CD14-positive monocyte (primary cell): ENCODE measurements around the gene ZDHHC14. TPM values are rescaled to one million over a fixed set of nuclear protein-coding genes. Genes with fewer than 3 reads are reported as not detected.

Source experiments
- DNase-seq, 3 donors: peaks; one replicate each; pipeline ENCODE4 v3.0.0-alpha.2; 2011 to 2022
- H2AFZ ChIP-seq: 2 replicates; pipeline ENCODE4 v1.6.0; 2012; ENCODE audit warnings: mild to moderate bottlenecking, low read depth, low read length, inconsistent platforms; ENCODE audit not compliant: insufficient read depth, poor library complexity, severe bottlenecking
- H3K27ac ChIP-seq, 2 donors: 1 replicate in 1 of 2; 2 replicates in 1 of 2; pipeline ENCODE4 v1.5.1; 2012 to 2013; ENCODE audit warnings: low read length in 2 of 2, control low read depth in 1 of 2, inconsistent platforms in 1 of 2, low read depth in 1 of 2, mild to moderate bottlenecking in 1 of 2
- H3K27me3 ChIP-seq, 2 donors: one replicate each; pipeline versions ENCODE4 v1.6.0 to v1.6.1; 2011 to 2013; ENCODE audit warnings: low read length in 2 of 2; ENCODE audit not compliant: control insufficient read depth in 2 of 2, insufficient read depth in 2 of 2
- H3K36me3 ChIP-seq, 2 donors: replicated peaks in 1 of 2; 1 replicate in 1 of 2; 2 replicates in 1 of 2; pipeline versions ENCODE4 v1.5.1 to v1.6.1; 2012 to 2013; ENCODE audit warnings: low read length in 2 of 2, control low read depth in 1 of 2, inconsistent platforms in 1 of 2, mild to moderate bottlenecking in 1 of 2; ENCODE audit not compliant: insufficient read depth in 2 of 2, control insufficient read depth in 1 of 2
- H3K4me1 ChIP-seq, 2 donors: 1 replicate in 1 of 2; 2 replicates in 1 of 2; pipeline versions ENCODE4 v1.5.1 to v1.6.1; 2012 to 2013; ENCODE audit warnings: low read length in 2 of 2, control low read depth in 1 of 2, inconsistent platforms in 1 of 2, mild to moderate bottlenecking in 1 of 2, moderate library complexity in 1 of 2; ENCODE audit not compliant: insufficient read depth in 2 of 2, control insufficient read depth in 1 of 2
- H3K4me2 ChIP-seq: replicated peaks from 2 replicates; pipeline ENCODE3; 2012; ENCODE audit warnings: low read length, moderate library complexity, mild to moderate bottlenecking; ENCODE audit not compliant: poor library complexity, severe bottlenecking; ENCODE audit errors: extremely low read depth
- H3K4me3 ChIP-seq, 3 experiments: fragments of 200-600 bp in 1 of 3; sonication (generic) in 1 of 3; replicated peaks in 1 of 3; 1 replicate in 2 of 3; 2 replicates in 1 of 3; pipeline ENCODE4 v1.5.1; 2011 to 2013; ENCODE audit warnings: low read length in 3 of 3, mild to moderate bottlenecking in 3 of 3, control low read depth in 2 of 3, low read depth in 2 of 3, inconsistent platforms in 1 of 3, moderate library complexity in 1 of 3
- H3K79me2 ChIP-seq: 2 replicates; pipeline ENCODE4 v1.6.0; 2012; ENCODE audit warnings: mild to moderate bottlenecking, control low read depth, inconsistent platforms, low read length, moderate library complexity; ENCODE audit not compliant: insufficient read depth
- H3K9ac ChIP-seq: 2 replicates; pipeline ENCODE4 v1.6.0; 2017; ENCODE audit warnings: low read length, mild to moderate bottlenecking; ENCODE audit not compliant: insufficient read depth, poor library complexity, severe bottlenecking
- H3K9me3 ChIP-seq, 2 donors: replicated peaks in 1 of 2; 1 replicate in 1 of 2; 2 replicates in 1 of 2; pipeline versions ENCODE4 v1.5.1 to v1.6.1; 2012 to 2013; ENCODE audit warnings: low read length in 2 of 2, control low read depth in 1 of 2; ENCODE audit not compliant: control insufficient read depth in 1 of 2, insufficient read depth in 1 of 2
- H4K20me1 ChIP-seq: 2 replicates; pipeline ENCODE4 v1.6.0; 2012; ENCODE audit warnings: mild to moderate bottlenecking, low read length, control low read depth, moderate library complexity; ENCODE audit not compliant: insufficient read depth
- H3K27ac Mint-ChIP-seq, 7 donors: one replicate each; pipeline ENCODE4 v1.8.0; 2020; ENCODE audit warnings: mild to moderate bottlenecking in 7 of 7, mixed read lengths in 7 of 7, moderate library complexity in 6 of 7, inconsistent platforms in 2 of 7
- H3K27me3 Mint-ChIP-seq, 3 donors: one replicate each; pipeline ENCODE4 v1.8.0; 2021 to 2022; ENCODE audit warnings: low read depth in 3 of 3, mild to moderate bottlenecking in 3 of 3, mixed read lengths in 3 of 3, moderate library complexity in 3 of 3, inconsistent platforms in 1 of 3
- H3K36me3 Mint-ChIP-seq, 2 donors: one replicate each; pipeline ENCODE4 v1.8.0; 2020; ENCODE audit warnings: mixed read lengths in 2 of 2, inconsistent platforms in 1 of 2, mild to moderate bottlenecking in 1 of 2
- H3K4me1 Mint-ChIP-seq: one replicate; pipeline ENCODE4 v1.8.0; 2020; ENCODE audit warnings: mild to moderate bottlenecking, mixed read lengths
- H3K4me3 Mint-ChIP-seq, 2 donors: one replicate each; pipeline ENCODE4 v1.8.0; 2020; ENCODE audit warnings: mild to moderate bottlenecking in 2 of 2, mixed read lengths in 2 of 2, moderate library complexity in 1 of 2
- H3K9me3 Mint-ChIP-seq, 7 donors: one replicate each; pipeline ENCODE4 v1.8.0; 2020 to 2022; ENCODE audit warnings: mixed read lengths in 7 of 7, mild to moderate bottlenecking in 6 of 7, moderate library complexity in 6 of 7, inconsistent platforms in 2 of 7
- WGBS: methylation state at CpG from one replicate; pipeline ENCODE4 v1.1.5; 2013; ENCODE audit warnings: missing lambda C conversion rate; ENCODE audit not compliant: insufficient coverage; 5-methylcytosine and 5-hydroxymethylcytosine counted together
- intact Hi-C, 2 donors: fragments of 100-400 bp; cut with micrococcal nuclease; formaldehyde crosslinking; loops; one replicate each; pipeline versions ENCODE4 v1.15.0 to v1.15.1; 2023
- polyA plus RNA-seq, 3 donors: library from polyadenylated mRNA; depleted of rRNA in 1 of 3; unstranded in 2 of 3; stranded (reverse) in 1 of 3; fragments of 300-500 nt in 2 of 3; fragments of >200 nt in 1 of 3; fragmentation: Illumina TruSeq in 2 of 3; gene quantifications; 1 replicate in 2 of 3; 2 replicates in 1 of 3; pipeline ENCODE4 v1.2.3, GENCODE V29; 2012 to 2021
- TF ChIP-seq, protein P1 (sequence below): fragments of 200-600 bp; IDR thresholded peaks from one replicate; pipeline ENCODE4 v1.8.0; 2022; ENCODE audit warnings: antibody characterized with exemption, mild to moderate bottlenecking

The ZDHHC14 gene
- polyA plus RNA-seq, 3 donors = 0.30 to 1.7 (median 0.93) TPM

DNA sequence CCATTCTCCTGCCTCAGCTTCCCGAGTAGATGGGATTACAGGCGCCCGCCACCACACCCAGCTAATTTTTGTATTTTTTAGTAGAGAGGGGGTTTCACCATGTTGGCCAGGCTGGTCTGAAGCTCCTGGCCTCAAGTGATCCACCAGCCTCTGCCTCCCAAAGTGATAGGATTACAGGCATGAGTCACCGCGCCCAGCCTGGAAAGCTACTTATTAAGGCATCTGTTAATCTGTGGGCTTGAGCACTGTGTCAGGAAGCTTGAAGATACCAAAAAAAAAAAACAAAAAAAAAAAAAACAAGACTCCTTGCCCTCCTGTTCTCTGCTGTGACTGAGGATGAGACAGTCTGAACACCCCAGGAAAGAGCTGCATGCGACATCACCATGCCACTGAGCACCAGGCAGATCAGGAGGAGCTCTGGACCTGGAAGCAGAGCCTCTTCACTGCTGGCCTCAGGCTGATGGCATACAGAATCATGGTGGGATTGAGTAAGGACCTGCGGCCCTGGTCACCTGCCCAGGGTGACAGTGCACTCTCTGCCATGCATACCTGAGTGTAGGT lies 275.5 kb downstream of the ZDHHC14 start:
- Histone ChIP-seq H2AFZ (no peak overlapping the region), H4K20me1 (no peaks in the 10 kb centered on the region), H3K4me1 (no peaks in the 10 kb centered on the region), H3K9me3 (no peaks in the 10 kb centered on the region), H3K79me2 (no peaks in the 10 kb centered on the region), H3K27me3 (no peaks in the 10 kb centered on the region), H3K27ac (no peak overlapping the region), H3K36me3 (no peaks in the 10 kb centered on the region), H3K4me3 (no peak overlapping the region), H3K4me2 (no peak overlapping the region), H3K9ac (no peak overlapping the region)
- 100% methylated on average over 1 of the region's 7 CpGs for WGBS
- DNase-seq = no peak
- TF ChIP-seq, protein P1, sequence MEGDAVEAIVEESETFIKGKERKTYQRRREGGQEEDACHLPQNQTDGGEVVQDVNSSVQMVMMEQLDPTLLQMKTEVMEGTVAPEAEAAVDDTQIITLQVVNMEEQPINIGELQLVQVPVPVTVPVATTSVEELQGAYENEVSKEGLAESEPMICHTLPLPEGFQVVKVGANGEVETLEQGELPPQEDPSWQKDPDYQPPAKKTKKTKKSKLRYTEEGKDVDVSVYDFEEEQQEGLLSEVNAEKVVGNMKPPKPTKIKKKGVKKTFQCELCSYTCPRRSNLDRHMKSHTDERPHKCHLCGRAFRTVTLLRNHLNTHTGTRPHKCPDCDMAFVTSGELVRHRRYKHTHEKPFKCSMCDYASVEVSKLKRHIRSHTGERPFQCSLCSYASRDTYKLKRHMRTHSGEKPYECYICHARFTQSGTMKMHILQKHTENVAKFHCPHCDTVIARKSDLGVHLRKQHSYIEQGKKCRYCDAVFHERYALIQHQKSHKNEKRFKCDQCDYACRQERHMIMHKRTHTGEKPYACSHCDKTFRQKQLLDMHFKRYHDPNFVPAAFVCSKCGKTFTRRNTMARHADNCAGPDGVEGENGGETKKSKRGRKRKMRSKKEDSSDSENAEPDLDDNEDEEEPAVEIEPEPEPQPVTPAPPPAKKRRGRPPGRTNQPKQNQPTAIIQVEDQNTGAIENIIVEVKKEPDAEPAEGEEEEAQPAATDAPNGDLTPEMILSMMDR = no peak
- Mint-ChIP-seq H3K9me3 (no peaks in the 10 kb centered on the region), H3K27me3 (peaks cover 0 to 3% (median 0%) of the 10 kb centered on the region in 3 donors), H3K4me3 (no peak overlapping the region), H3K27ac (peak overlapping the region in 3 of 7 donors; percentile 23 to 58 (median 27)), H3K4me1 (no peaks in the 10 kb centered on the region), H3K36me3 (peaks cover 7 to 18% of the 10 kb centered on the region in 2 donors)
- intact Hi-C loops = no loop called here

DNA sequence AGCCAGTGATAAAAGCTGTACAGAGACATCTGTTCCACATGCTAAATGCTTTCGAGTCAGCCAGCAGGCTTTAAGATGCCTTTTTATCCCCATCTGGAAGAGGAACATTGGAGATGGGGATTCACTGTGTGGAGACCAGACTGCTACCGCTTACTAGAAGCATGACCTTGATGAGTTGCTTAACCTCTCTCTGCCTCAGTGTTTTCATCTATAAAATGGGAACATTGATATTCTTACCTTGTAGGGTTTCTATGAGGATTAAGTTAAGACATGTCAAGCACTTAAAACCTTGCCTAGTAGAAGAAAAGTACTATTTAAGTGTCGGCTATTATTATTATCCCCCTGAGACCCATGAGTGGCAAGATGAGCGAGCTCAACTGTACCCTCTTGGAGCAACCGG lies 276.8 kb downstream of the ZDHHC14 start:
- no peak overlapping the region for H3K4me3 Mint-ChIP-seq
- Histone ChIP-seq H2AFZ (no peak overlapping the region), H3K36me3 (no peaks in the 10 kb centered on the region), H4K20me1 (no peaks in the 10 kb centered on the region), H3K9ac (no peak overlapping the region), H3K4me3 (no peak overlapping the region), H3K4me1 (no peaks in the 10 kb centered on the region), H3K9me3 (no peaks in the 10 kb centered on the region), H3K4me2 (no peak overlapping the region), H3K79me2 (no peaks in the 10 kb centered on the region), H3K27ac (no peak overlapping the region), H3K27me3 (no peaks in the 10 kb centered on the region)
- peaks cover 0 to 3% (median 0%) of the 10 kb centered on the region in 3 donors for H3K27me3 Mint-ChIP-seq
- no peaks in the 10 kb centered on the region for H3K4me1 Mint-ChIP-seq
- no peak for DNase-seq
- WGBS = 100% methylated on average over 3 of the region's 5 CpGs
- no peak overlapping the region for H3K27ac Mint-ChIP-seq
- H3K9me3 Mint-ChIP-seq = no peaks in the 10 kb centered on the region
- TF ChIP-seq, protein P1 = no peak
- peaks cover 7 to 13% of the 10 kb centered on the region in 2 donors for H3K36me3 Mint-ChIP-seq
- intact Hi-C loops = no loop called here
